GM18519 (cell line): Measurements from ENCODE around the gene KLHL40.

Experiments used
- ATAC-seq: cut with Tn5 transposase; IDR thresholded peaks from one replicate; pipeline ENCODE4 v1.9.1; 2021; ENCODE audit warnings: mild to moderate bottlenecking, moderate library complexity; ENCODE audit not compliant: unreplicated experiment, low FRiP score

KLHL40 gene

GRCh38 chr3:42701371-42702065 is 16.2 kb downstream of the KLHL40 start:
- ATAC-seq: no peak

GRCh38 chr3:42702066-42702951 is 17.0 kb downstream of the KLHL40 start, which contains the start of gene HHATL:
Gene HHATL, minus strand, starts transcription at chr3:42702798. Its CDS starts 1,972 bp downstream, at chr3:42700826.
- no peak for ATAC-seq

- no peak for ATAC-seq
Observed at GRCh38 chr3:42702982-42703694, 17.8 kb downstream of the KLHL40 start.

- ATAC-seq: no peak
Observed at GRCh38 chr3:42703695-42704025, 18.3 kb downstream of the KLHL40 start.

- no peak for ATAC-seq
Observed at GRCh38 chr3:42704136-42704841, 19.0 kb downstream of the KLHL40 start.

- no peak for ATAC-seq
Observed at GRCh38 chr3:42705058-42705767, 19.9 kb downstream of the KLHL40 start.

- no peak for ATAC-seq
Observed at GRCh38 chr3:42705962-42706585, 20.7 kb downstream of the KLHL40 start.

- no peak for ATAC-seq
Observed at GRCh38 chr3:42706721-42707619, 21.6 kb downstream of the KLHL40 start.

- ATAC-seq: no peak
Observed at GRCh38 chr3:42707620-42708355, 22.5 kb downstream of the KLHL40 start.

GRCh38 chr3:42708611-42709151 is 23.3 kb downstream of the KLHL40 start:
- no peak for ATAC-seq

- no peak for ATAC-seq
Observed at GRCh38 chr3:42709621-42710020, 24.3 kb downstream of the KLHL40 start.

GRCh38 chr3:42710323-42711021 is 25.1 kb downstream of the KLHL40 start:
- no peak for ATAC-seq

GRCh38 chr3:42711491-42712343 is 26.4 kb downstream of the KLHL40 start:
- no peak for ATAC-seq

GRCh38 chr3:42712344-42712648 is 27.0 kb downstream of the KLHL40 start:
- no peak for ATAC-seq

- no peak for ATAC-seq
Observed at GRCh38 chr3:42712688-42713372, 27.5 kb downstream of the KLHL40 start.

GRCh38 chr3:42713747-42714146 is 28.4 kb downstream of the KLHL40 start:
- no peak for ATAC-seq
